ENCODE results near the gene ANGPT4. TPM values are rescaled to one million over a fixed set of nuclear protein-coding genes. Genes with fewer than 3 reads are reported as not detected.

The ANGPT4 gene
- total RNA-seq, 2 experiments from 2014 or later, result not detected

GRCh38 chr20:958936-959815 is 43.0 kb upstream of the ANGPT4 start:
- Histone ChIP-seq H3K4me3 (ENCODE audit: low read length) (no peak overlapping the region), H3K9me3 (ENCODE audit: control insufficient read depth in 1 of 2, insufficient read depth in 1 of 2, low read length in 2 of 2) (peaks cover 0 to 4% of the 10 kb centered on the region in 2 experiments), H3K4me1 (ENCODE audit: insufficient read depth, low read length) (peaks cover 4% of the 10 kb centered on the region), H3K27ac (ENCODE audit: low read depth in 1 of 2, low read length in 2 of 2) (no peak overlapping the region), H3K27me3 (ENCODE audit: control insufficient read depth in 1 of 2, insufficient read depth in 2 of 2, low read length in 2 of 2) (peaks cover 11 to 21% of the 10 kb centered on the region in 2 experiments), H3K36me3 (ENCODE audit: insufficient read depth, low read length) (no peaks in the 10 kb centered on the region)
- peaks cover 55% of the 10 kb centered on the region for H3K27me3 Mint-ChIP-seq
- intact Hi-C loops (cut with DNase I, micrococcal nuclease), result no loop called here
- no peak for TF ChIP-seq CTCF (IDR thresholded peaks at IDR 0.05)
- H3K4me1 Mint-ChIP-seq (ENCODE audit: low read depth), result peaks cover 5% of the 10 kb centered on the region
- no peak for DNase-seq
- no peaks in the 10 kb centered on the region for H3K36me3 Mint-ChIP-seq (ENCODE audit: low read depth)
- ChIA-PET CTCF (interaction anchor here (1.8 kb wide), 1 partner anchor 141 kb away, joined by 4 read pairs; no protein-coding TSS in a partner anchor), POLR2A (no interaction called here)
- H3K4me3 Mint-ChIP-seq, result no peak overlapping the region
- ATAC-seq (ENCODE audit: poor library complexity), result no peak
- H3K9me3 Mint-ChIP-seq, result no peaks in the 10 kb centered on the region
- H3K27ac Mint-ChIP-seq, result no peak overlapping the region

GRCh38 chr20:957544-957943 is 41.4 kb upstream of the ANGPT4 start:
- ChIA-PET CTCF (interaction anchor here (0.7 to 1.4 kb wide), 3 partner anchors 139 to 149 kb away, joined by 3 to 8 read pairs (median 5); no protein-coding TSS in a partner anchor), POLR2A (no interaction called here)
- peaks cover 11 to 17% of the 10 kb centered on the region in 2 experiments for H3K27me3 ChIP-seq (ENCODE audit: control insufficient read depth in 1 of 2, insufficient read depth in 2 of 2, low read length in 2 of 2)
- no peak overlapping the region for H3K4me3 ChIP-seq (ENCODE audit: low read length)
- H3K36me3 Mint-ChIP-seq (ENCODE audit: low read depth), result no peaks in the 10 kb centered on the region
- no peaks in the 10 kb centered on the region for H3K9me3 Mint-ChIP-seq
- TF ChIP-seq CTCF (IDR thresholded peaks at IDR 0.05), result no peak
- H3K4me1 ChIP-seq (ENCODE audit: insufficient read depth, low read length), result peaks cover 4% of the 10 kb centered on the region
- ATAC-seq (ENCODE audit: poor library complexity) (no peak), DNase-seq (no peak)
- peaks cover 0 to 4% of the 10 kb centered on the region in 2 experiments for H3K9me3 ChIP-seq (ENCODE audit: control insufficient read depth in 1 of 2, insufficient read depth in 1 of 2, low read length in 2 of 2)
- H3K36me3 ChIP-seq (ENCODE audit: insufficient read depth, low read length), result no peaks in the 10 kb centered on the region
- peaks cover 64% of the 10 kb centered on the region for H3K27me3 Mint-ChIP-seq
- intact Hi-C loops (cut with DNase I, micrococcal nuclease), result loop anchor here in 1 of 2 experiments (2.0 kb wide), 1 partner anchor 255 kb away; no protein-coding TSS in a partner anchor
- peaks cover 5% of the 10 kb centered on the region for H3K4me1 Mint-ChIP-seq (ENCODE audit: low read depth)
- H3K27ac ChIP-seq (ENCODE audit: low read depth in 1 of 2, low read length in 2 of 2), result no peak overlapping the region
- no peak overlapping the region for H3K27ac Mint-ChIP-seq
- H3K4me3 Mint-ChIP-seq, result no peak overlapping the region

- peaks cover 5% of the 10 kb centered on the region for H3K4me1 Mint-ChIP-seq (ENCODE audit: low read depth)
- peak; percentile 88 for ATAC-seq (ENCODE audit: poor library complexity)
- peaks cover 0 to 4% of the 10 kb centered on the region in 2 experiments for H3K9me3 ChIP-seq (ENCODE audit: control insufficient read depth in 1 of 2, insufficient read depth in 1 of 2, low read length in 2 of 2)
- DNase-seq, result peak; percentile 56 to 84 (median 68)
- ChIA-PET CTCF (interaction anchor here (1.1 to 2.7 kb wide), 8 partner anchors 113 to 154 kb away, joined by 3 to 27 read pairs (median 8); partner anchors contain the start of gene FAM110A), POLR2A (interaction anchor here (0.8 kb wide), 1 partner anchor 141 kb away, joined by 4 read pairs; no protein-coding TSS in a partner anchor)
- H3K27me3 Mint-ChIP-seq, result peaks cover 66% of the 10 kb centered on the region
- peak; percentile 99 for TF ChIP-seq CTCF (IDR thresholded peaks at IDR 0.05)
- H3K4me3 Mint-ChIP-seq, result no peak overlapping the region
- H3K36me3 Mint-ChIP-seq (ENCODE audit: low read depth), result no peaks in the 10 kb centered on the region
- intact Hi-C loops (cut with DNase I, micrococcal nuclease), result loop anchor here (1.0 to 2.0 kb wide), 2 partner anchors 140 to 256 kb away; no protein-coding TSS in a partner anchor
- H3K9me3 Mint-ChIP-seq, result no peaks in the 10 kb centered on the region
- no peaks in the 10 kb centered on the region for H3K36me3 ChIP-seq (ENCODE audit: insufficient read depth, low read length)
- H3K27me3 ChIP-seq (ENCODE audit: control insufficient read depth in 1 of 2, insufficient read depth in 2 of 2, low read length in 2 of 2), result peaks cover 11 to 17% of the 10 kb centered on the region in 2 experiments
- no peak overlapping the region for H3K27ac Mint-ChIP-seq
- peaks cover 4% of the 10 kb centered on the region for H3K4me1 ChIP-seq (ENCODE audit: insufficient read depth, low read length)
- no peak overlapping the region for H3K27ac ChIP-seq (ENCODE audit: low read depth in 1 of 2, low read length in 2 of 2)
- no peak overlapping the region for H3K4me3 ChIP-seq (ENCODE audit: low read length)
Observed at GRCh38 chr20:956330-956951, 40.3 kb upstream of the ANGPT4 start.

Measured in CD4-positive, alpha-beta T cell (primary cell).